Activated T-helper 2 cell treated with anti-CD3 and anti-CD28 coated beads, Interferon-gamma antibody, Interleukin-2, Interleukin-4, amounts not matched to agents 10 μg/mL and 5 μg/mL and 100 μg/mL, durations not matched to agents 14 hours and 24 hours and 36 hours (primary cell): Measurements from ENCODE around the gene RAPSN. TPM values are rescaled to one million over a fixed set of nuclear protein-coding genes. Genes with fewer than 3 reads are reported as not detected.

Experiments used
- DNase-seq: peaks from one replicate; pipeline ENCODE4 v3.0.0; 2021; ENCODE audit warnings: low spot score
- H3K27ac Mint-ChIP-seq: one replicate; pipeline ENCODE4 v1.8.0; 2021; ENCODE audit warnings: mixed read lengths
- H3K27me3 Mint-ChIP-seq: one replicate; pipeline ENCODE4 v1.8.0; 2021; ENCODE audit warnings: low read depth, mixed read lengths
- H3K36me3 Mint-ChIP-seq: one replicate; pipeline ENCODE4 v1.8.0; 2021; ENCODE audit warnings: low read depth, mixed read lengths
- H3K4me1 Mint-ChIP-seq: one replicate; pipeline ENCODE4 v1.8.0; 2021; ENCODE audit warnings: low read depth, mixed read lengths
- H3K4me3 Mint-ChIP-seq: one replicate; pipeline ENCODE4 v1.8.0; 2021; ENCODE audit warnings: low read depth, mild to moderate bottlenecking, moderate library complexity, mixed read lengths
- H3K9me3 Mint-ChIP-seq: one replicate; pipeline ENCODE4 v1.8.0; 2021; ENCODE audit warnings: mixed read lengths
- intact Hi-C: fragments of 100-400 bp; cut with micrococcal nuclease; formaldehyde crosslinking; loops from one replicate; pipeline ENCODE4 v1.15.1; 2023
- total RNA-seq: library from RNA; stranded (reverse); gene quantifications from 2 replicates; pipeline ENCODE4 v1.2.3, GENCODE V29; 2022

RAPSN gene
- total RNA-seq, 1 donor from 2014 or later, result 0.18 TPM

GRCh38 chr11:47437746-47438418 lies 11.1 kb downstream of the RAPSN start:
- intact Hi-C loops, result no loop called here
- no peaks in the 10 kb centered on the region for H3K9me3 Mint-ChIP-seq
- no peaks in the 10 kb centered on the region for H3K36me3 Mint-ChIP-seq
- H3K27ac Mint-ChIP-seq, result no peak overlapping the region
- H3K4me1 Mint-ChIP-seq, result no peaks in the 10 kb centered on the region
- H3K27me3 Mint-ChIP-seq, result no peaks in the 10 kb centered on the region
- no peak for DNase-seq
- no peak overlapping the region for H3K4me3 Mint-ChIP-seq

GRCh38 chr11:47437218-47437745 lies 11.7 kb downstream of the RAPSN start:
- no peak overlapping the region for H3K27ac Mint-ChIP-seq
- no peaks in the 10 kb centered on the region for H3K4me1 Mint-ChIP-seq
- intact Hi-C loops, result no loop called here
- no peak overlapping the region for H3K4me3 Mint-ChIP-seq
- DNase-seq, result no peak
- no peaks in the 10 kb centered on the region for H3K9me3 Mint-ChIP-seq
- no peaks in the 10 kb centered on the region for H3K27me3 Mint-ChIP-seq
- H3K36me3 Mint-ChIP-seq, result no peaks in the 10 kb centered on the region

- H3K27ac Mint-ChIP-seq, result no peak overlapping the region
- H3K4me3 Mint-ChIP-seq, result no peak overlapping the region
- DNase-seq, result no peak
- H3K27me3 Mint-ChIP-seq, result no peaks in the 10 kb centered on the region
- H3K4me1 Mint-ChIP-seq, result no peaks in the 10 kb centered on the region
- H3K36me3 Mint-ChIP-seq, result no peaks in the 10 kb centered on the region
- intact Hi-C loops, result no loop called here
- H3K9me3 Mint-ChIP-seq, result no peaks in the 10 kb centered on the region
Observed at GRCh38 chr11:47436726-47437125, 12.2 kb downstream of the RAPSN start.

GRCh38 chr11:47435687-47436086 lies 13.2 kb downstream of the RAPSN start:
- DNase-seq, result no peak
- Mint-ChIP-seq H3K36me3 (no peaks in the 10 kb centered on the region), H3K9me3 (no peaks in the 10 kb centered on the region), H3K27ac (no peak overlapping the region), H3K4me1 (peaks cover 1% of the 10 kb centered on the region), H3K27me3 (no peaks in the 10 kb centered on the region), H3K4me3 (no peak overlapping the region)
- intact Hi-C loops, result no loop called here

GRCh38 chr11:47434011-47434786 lies 14.7 kb downstream of the RAPSN start:
- DNase-seq, result no peak
- H3K4me3 Mint-ChIP-seq, result no peak overlapping the region
- peaks cover 2% of the 10 kb centered on the region for H3K4me1 Mint-ChIP-seq
- H3K9me3 Mint-ChIP-seq, result no peaks in the 10 kb centered on the region
- H3K27me3 Mint-ChIP-seq, result no peaks in the 10 kb centered on the region
- no peak overlapping the region for H3K27ac Mint-ChIP-seq
- intact Hi-C loops, result no loop called here
- H3K36me3 Mint-ChIP-seq, result no peaks in the 10 kb centered on the region

GRCh38 chr11:47433157-47433556 lies 15.8 kb downstream of the RAPSN start:
- no peaks in the 10 kb centered on the region for H3K36me3 Mint-ChIP-seq
- no peak for DNase-seq
- H3K9me3 Mint-ChIP-seq, result no peaks in the 10 kb centered on the region
- H3K27me3 Mint-ChIP-seq, result no peaks in the 10 kb centered on the region
- no peak overlapping the region for H3K4me3 Mint-ChIP-seq
- H3K4me1 Mint-ChIP-seq, result peaks cover 2% of the 10 kb centered on the region
- no peak overlapping the region for H3K27ac Mint-ChIP-seq
- intact Hi-C loops, result no loop called here

GRCh38 chr11:47431356-47432083 lies 17.4 kb downstream of the RAPSN start:
- H3K4me1 Mint-ChIP-seq, result peaks cover 6% of the 10 kb centered on the region
- intact Hi-C loops, result no loop called here
- no peaks in the 10 kb centered on the region for H3K9me3 Mint-ChIP-seq
- DNase-seq, result no peak
- no peak overlapping the region for H3K27ac Mint-ChIP-seq
- H3K4me3 Mint-ChIP-seq, result no peak overlapping the region
- H3K27me3 Mint-ChIP-seq, result no peaks in the 10 kb centered on the region
- no peaks in the 10 kb centered on the region for H3K36me3 Mint-ChIP-seq

- Mint-ChIP-seq H3K27ac (no peak overlapping the region), H3K4me1 (peaks cover 6% of the 10 kb centered on the region), H3K36me3 (peaks cover 8% of the 10 kb centered on the region), H3K27me3 (no peaks in the 10 kb centered on the region), H3K4me3 (no peak overlapping the region), H3K9me3 (no peaks in the 10 kb centered on the region)
- intact Hi-C loops, result no loop called here
- no peak for DNase-seq
Observed at GRCh38 chr11:47430524-47430923, 18.4 kb downstream of the RAPSN start.

GRCh38 chr11:47426062-47426956 lies 22.6 kb downstream of the RAPSN start, which contains the start of gene PSMC3:
TSS of gene PSMC3 (minus strand) at chr11:47426439. CDS start at chr11:47426279, 160 bp downstream.
- peak within 1 kb of the TSS; percentile 99 for H3K27ac Mint-ChIP-seq
- intact Hi-C loops, result loop anchor here (1.0 to 10.0 kb wide), 8 partner anchors 18 to 579 kb away; partner anchors contain the start of genes CELF1, CKAP5, CSTPP1 and FNBP4
- H3K36me3 Mint-ChIP-seq, result peaks cover 50% of the 10 kb centered on the region
- H3K9me3 Mint-ChIP-seq, result no peaks in the 10 kb centered on the region
- H3K4me3 Mint-ChIP-seq, result peak within 1 kb of the TSS; percentile 99
- no peaks in the 10 kb centered on the region for H3K27me3 Mint-ChIP-seq
- peak; percentile 96 for DNase-seq
- peaks cover 20% of the 10 kb centered on the region for H3K4me1 Mint-ChIP-seq

GRCh38 chr11:47425611-47426010 lies 23.3 kb downstream of the RAPSN start:
- Mint-ChIP-seq H3K4me3 (peak overlapping the region; percentile 99), H3K36me3 (peaks cover 57% of the 10 kb centered on the region), H3K27me3 (no peaks in the 10 kb centered on the region), H3K27ac (peak overlapping the region; percentile 99), H3K4me1 (peaks cover 19% of the 10 kb centered on the region), H3K9me3 (no peaks in the 10 kb centered on the region)
- intact Hi-C loops, result loop anchor here (1.0 to 10.0 kb wide), 8 partner anchors 17 to 578 kb away; partner anchors contain the start of genes CELF1, CKAP5, CSTPP1 and FNBP4
- no peak for DNase-seq

GRCh38 chr11:47418454-47419259 lies 30.3 kb downstream of the RAPSN start:
- H3K4me1 Mint-ChIP-seq, result peaks cover 2% of the 10 kb centered on the region
- H3K36me3 Mint-ChIP-seq, result peaks cover 66% of the 10 kb centered on the region
- intact Hi-C loops, result no loop called here
- no peaks in the 10 kb centered on the region for H3K9me3 Mint-ChIP-seq
- no peak for DNase-seq
- no peak overlapping the region for H3K27ac Mint-ChIP-seq
- H3K27me3 Mint-ChIP-seq, result no peaks in the 10 kb centered on the region
- H3K4me3 Mint-ChIP-seq, result no peak overlapping the region
